CD4-positive, alpha-beta T cell treated with Interleukin-21 for 1 hour (primary cell): Measurements from ENCODE around the gene ZNF552.

Experiments used
- DNase-seq: peaks from one replicate; pipeline ENCODE4 v3.0.0-alpha.2; 2020

Gene ZNF552

GRCh38 chr19:57771417-57771816 is 43.3 kb downstream of the ZNF552 start:
- no peak for DNase-seq

- peak; percentile 92 for DNase-seq
Observed at GRCh38 chr19:57769345-57770131, 45.2 kb downstream of the ZNF552 start, which contains the start of gene ZNF586. TSS of gene ZNF586 (plus strand) at chr19:57769676. CDS start at chr19:57769843, 167 bp downstream.

GRCh38 chr19:57759096-57759495 is 55.6 kb downstream of the ZNF552 start:
- DNase-seq = no peak

DNA sequence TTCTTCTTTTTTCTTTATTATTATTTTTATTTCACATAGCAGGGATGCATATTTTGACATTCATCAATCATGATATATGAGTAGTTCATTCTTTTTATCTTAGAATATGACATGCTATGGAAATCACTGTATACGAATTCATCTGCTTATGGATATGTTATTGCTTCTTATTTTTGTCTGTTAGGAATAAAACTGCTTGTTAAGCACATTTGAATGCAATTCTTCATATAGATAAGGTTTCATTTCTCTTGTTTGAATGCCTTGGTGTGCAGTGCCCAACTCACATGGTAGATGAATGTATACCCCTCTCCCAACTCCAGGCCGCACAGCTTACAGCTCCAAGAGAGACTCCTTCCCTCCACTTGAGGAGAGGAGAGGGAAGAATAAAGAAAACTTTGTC is 56.8 kb downstream of the ZNF552 start:
- no peak for DNase-seq
